Activated CD8-positive, alpha-beta memory T cell treated with anti-CD3 and anti-CD28 coated beads, Interleukin-2, amount 10 ng/mL, durations not matched to agents 7 days and 5 days (primary cell): ENCODE data around the gene SNRK. TPM values are rescaled to one million over a fixed set of nuclear protein-coding genes. Genes with fewer than 3 reads are reported as not detected.

Experiments
- ATAC-seq: fragments of 150-1000 bp; cut with Tn5 transposase; one replicate; pipeline ENCODE4 v1.10.0; 2021; ENCODE audit warnings: moderate library complexity
- CTCF ChIA-PET: fragments of 350-600 bp; sonication (Branson Sonifier 250); formaldehyde crosslinking; loops from one replicate; lab custom pipeline; 2021; ENCODE audit warnings: antibody characterized with exemption; lab: Charles Lee
- DNase-seq: peaks from one replicate; pipeline ENCODE4 v3.0.0-alpha.2; 2020
- H3K27ac Mint-ChIP-seq: one replicate; pipeline ENCODE4 v1.8.0; 2021; ENCODE audit warnings: mild to moderate bottlenecking, mixed read lengths
- H3K27me3 Mint-ChIP-seq: one replicate; pipeline ENCODE4 v1.8.0; 2021; ENCODE audit warnings: mixed read lengths
- H3K36me3 Mint-ChIP-seq: one replicate; pipeline ENCODE4 v1.8.0; 2021; ENCODE audit warnings: mild to moderate bottlenecking, mixed read lengths
- H3K4me1 Mint-ChIP-seq: one replicate; pipeline ENCODE4 v1.8.0; 2021; ENCODE audit warnings: mixed read lengths
- H3K4me3 Mint-ChIP-seq: one replicate; pipeline ENCODE4 v1.8.0; 2021; ENCODE audit warnings: mild to moderate bottlenecking, moderate library complexity, mixed read lengths
- H3K9me3 Mint-ChIP-seq: one replicate; pipeline ENCODE4 v1.8.0; 2022; ENCODE audit warnings: low read depth, mixed read lengths
- total RNA-seq, 2 experiments: library from RNA; stranded (reverse); gene quantifications; one replicate each; pipeline ENCODE4 v1.2.3, GENCODE V29; 2021

The SNRK gene
- total RNA-seq, 2 experiments from 2014 or later: 47.7 to 57.2 TPM

DNA sequence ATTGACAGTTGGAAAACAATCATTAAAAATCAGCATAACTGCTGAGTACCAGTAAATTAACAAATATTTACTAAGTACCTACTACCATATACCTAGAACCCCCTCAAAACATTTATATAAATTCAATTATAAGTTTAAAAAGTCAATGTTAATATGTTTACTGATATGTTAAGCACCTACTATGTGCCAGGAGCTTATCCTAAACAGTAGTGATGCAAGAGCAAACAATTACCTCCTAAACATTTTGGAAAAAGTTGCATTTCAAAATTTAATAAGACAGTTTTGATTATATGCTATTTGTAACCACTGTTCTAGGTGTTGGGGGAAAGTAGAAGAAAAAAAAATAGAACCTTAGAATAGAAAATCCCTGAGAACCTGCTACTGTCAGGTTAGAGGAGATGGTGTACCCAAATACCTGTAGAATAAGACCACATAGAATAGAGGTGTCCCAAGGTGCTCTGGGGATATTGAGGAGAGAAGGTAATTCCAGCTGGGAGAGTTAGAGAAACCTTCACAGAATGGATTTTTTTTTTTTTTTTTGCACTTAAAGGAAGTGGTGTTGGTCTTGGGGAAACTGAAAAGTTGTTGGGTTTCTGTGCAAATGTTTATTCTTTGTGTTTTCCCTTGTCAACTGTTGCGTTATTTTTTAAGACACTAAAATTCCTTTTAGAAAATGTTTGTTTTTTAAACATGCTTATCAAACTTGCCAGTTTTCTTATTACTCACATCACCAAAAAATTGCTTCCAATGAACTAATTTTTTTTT, 16.0 kb downstream of the SNRK start:
- Mint-ChIP-seq H3K4me3 (peak overlapping the region; percentile 29), H3K4me1 (peaks cover 57% of the 10 kb centered on the region), H3K36me3 (peaks cover 46% of the 10 kb centered on the region), H3K27ac (peak overlapping the region; percentile 71), H3K9me3 (no peaks in the 10 kb centered on the region), H3K27me3 (no peaks in the 10 kb centered on the region)
- ATAC-seq (peak; percentile 33), DNase-seq (no peak)
- CTCF ChIA-PET: interaction anchor here (3.7 kb wide), 1 partner anchor 12 kb away, joined by 21 read pairs; no protein-coding TSS in a partner anchor

DNA sequence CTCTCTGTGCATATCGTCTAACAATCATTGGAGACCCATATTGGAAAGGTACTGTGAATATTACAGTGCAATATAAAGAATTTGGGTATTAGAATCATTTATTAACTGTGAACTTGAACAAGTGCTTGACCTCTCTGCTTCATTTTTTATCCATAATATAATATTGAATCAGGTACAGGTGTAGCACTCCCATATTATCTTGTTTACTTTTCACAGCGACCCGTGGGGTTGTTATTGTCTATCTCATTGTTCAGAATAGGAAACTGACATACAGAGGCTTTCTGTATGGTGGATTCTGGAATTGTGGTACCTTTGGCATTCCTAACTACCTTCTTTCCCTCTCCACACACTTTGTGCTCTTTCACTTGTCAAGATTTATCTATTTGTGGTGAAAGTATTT, 17.8 kb downstream of the SNRK start:
- H3K27ac Mint-ChIP-seq: no peak overlapping the region
- ATAC-seq: no peak

DNA sequence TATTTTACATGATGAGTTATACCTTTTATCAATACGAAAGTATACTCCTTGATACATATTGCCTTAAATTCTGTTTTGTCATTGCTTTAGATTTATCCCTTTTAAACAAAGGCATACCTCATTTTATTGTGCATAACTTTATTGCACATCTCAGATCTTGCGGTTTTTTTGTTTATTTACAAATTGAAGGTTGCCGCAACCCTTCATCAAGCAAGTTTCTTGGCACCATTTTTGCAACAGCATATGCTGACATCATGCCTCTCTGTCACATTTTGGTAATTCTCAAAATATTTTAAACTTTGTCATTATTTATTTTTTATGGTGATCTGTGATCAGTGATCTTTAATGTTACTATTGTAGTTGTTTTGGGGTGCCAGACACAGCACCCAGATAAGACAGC, 20.9 kb downstream of the SNRK start:
- H3K4me3 Mint-ChIP-seq: no peak overlapping the region
- H3K4me1 Mint-ChIP-seq: peaks cover 60% of the 10 kb centered on the region
- no peaks in the 10 kb centered on the region for H3K27me3 Mint-ChIP-seq
- CTCF ChIA-PET: no interaction called here
- H3K36me3 Mint-ChIP-seq: peaks cover 78% of the 10 kb centered on the region
- H3K9me3 Mint-ChIP-seq: peaks cover 2% of the 10 kb centered on the region
- no peak for ATAC-seq
- DNase-seq: no peak
- H3K27ac Mint-ChIP-seq: no peak overlapping the region

More for the DNA sequence above, 17.8 kb downstream of the SNRK start:
- H3K4me1 Mint-ChIP-seq: peaks cover 58% of the 10 kb centered on the region
- DNase-seq: no peak
- peaks cover 55% of the 10 kb centered on the region for H3K36me3 Mint-ChIP-seq
- H3K4me3 Mint-ChIP-seq: no peak overlapping the region
- no peaks in the 10 kb centered on the region for H3K9me3 Mint-ChIP-seq
- CTCF ChIA-PET: no interaction called here
- no peaks in the 10 kb centered on the region for H3K27me3 Mint-ChIP-seq

DNA sequence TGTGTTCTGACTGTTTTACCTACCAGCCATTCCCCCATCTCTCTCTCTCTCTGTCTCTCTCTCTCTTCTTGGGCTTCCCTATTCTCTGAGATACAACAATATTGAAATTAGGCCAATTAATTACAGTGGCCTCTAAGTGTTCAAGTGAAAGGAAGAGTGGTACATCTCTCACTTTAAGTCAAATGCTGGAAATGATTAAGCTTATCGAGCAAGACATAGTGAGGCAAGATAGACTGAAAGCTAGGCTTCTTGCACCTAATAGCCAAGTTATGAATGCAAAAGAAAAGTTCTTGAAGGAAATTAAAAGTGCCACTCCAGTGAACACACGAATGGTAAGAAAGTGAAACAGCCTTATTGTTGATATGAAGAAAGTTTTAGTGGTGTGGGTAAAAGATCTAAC, 21.3 kb downstream of the SNRK start:
- ATAC-seq (no peak), DNase-seq (no peak)
- Mint-ChIP-seq H3K4me1 (peaks cover 56% of the 10 kb centered on the region), H3K4me3 (no peak overlapping the region), H3K27ac (no peak overlapping the region), H3K27me3 (no peaks in the 10 kb centered on the region), H3K36me3 (peaks cover 81% of the 10 kb centered on the region), H3K9me3 (peaks cover 2% of the 10 kb centered on the region)
- CTCF ChIA-PET: no interaction called here

DNA sequence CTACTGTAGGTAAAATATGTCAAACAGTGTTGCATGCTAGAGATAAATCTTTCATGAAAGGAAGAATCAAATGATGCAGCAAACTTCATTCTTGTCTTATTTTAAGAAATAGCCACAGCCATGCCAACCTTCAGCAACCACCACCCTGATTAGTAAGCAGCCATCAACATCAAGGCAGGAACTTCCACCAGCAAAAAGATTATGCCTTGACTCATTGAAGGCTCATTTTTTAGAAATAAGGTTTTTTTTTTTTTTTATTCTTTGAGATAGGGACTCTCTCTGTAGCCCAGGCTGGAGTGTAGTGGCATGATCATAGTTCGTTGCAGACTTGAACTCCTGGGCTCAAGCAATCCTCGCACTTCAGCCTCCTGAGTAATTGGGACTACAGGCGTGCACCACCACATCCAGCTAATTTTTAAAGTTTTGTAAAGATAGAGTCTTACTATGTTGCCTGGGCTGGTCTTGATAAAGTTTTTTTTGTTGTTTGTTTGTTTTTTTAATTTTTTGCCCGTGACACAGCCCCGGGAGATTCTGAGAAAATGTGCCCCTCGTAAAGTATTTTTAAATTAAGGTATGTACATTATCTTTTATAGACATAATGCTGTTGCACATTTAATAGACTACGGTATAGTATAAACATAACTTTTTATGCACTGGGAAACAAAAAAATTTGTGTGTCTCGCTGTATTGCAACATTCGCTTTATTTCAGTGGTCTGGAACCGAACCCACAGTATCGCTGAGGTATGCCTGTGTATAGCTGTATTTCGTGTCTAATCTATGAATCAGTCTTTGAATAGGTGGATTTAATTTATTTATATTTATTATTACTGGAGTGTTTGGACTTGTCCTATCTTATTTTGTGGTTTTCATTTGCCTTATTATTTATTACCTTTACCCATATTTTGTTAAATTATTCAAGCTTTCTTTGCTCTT, 23.3 kb downstream of the SNRK start:
- Mint-ChIP-seq H3K27ac (no peak overlapping the region), H3K4me1 (peaks cover 39% of the 10 kb centered on the region), H3K27me3 (no peaks in the 10 kb centered on the region), H3K4me3 (no peak overlapping the region), H3K9me3 (peaks cover 2% of the 10 kb centered on the region), H3K36me3 (peaks cover 73% of the 10 kb centered on the region)
- DNase-seq (no peak), ATAC-seq (no peak)
- CTCF ChIA-PET: no interaction called here

DNA sequence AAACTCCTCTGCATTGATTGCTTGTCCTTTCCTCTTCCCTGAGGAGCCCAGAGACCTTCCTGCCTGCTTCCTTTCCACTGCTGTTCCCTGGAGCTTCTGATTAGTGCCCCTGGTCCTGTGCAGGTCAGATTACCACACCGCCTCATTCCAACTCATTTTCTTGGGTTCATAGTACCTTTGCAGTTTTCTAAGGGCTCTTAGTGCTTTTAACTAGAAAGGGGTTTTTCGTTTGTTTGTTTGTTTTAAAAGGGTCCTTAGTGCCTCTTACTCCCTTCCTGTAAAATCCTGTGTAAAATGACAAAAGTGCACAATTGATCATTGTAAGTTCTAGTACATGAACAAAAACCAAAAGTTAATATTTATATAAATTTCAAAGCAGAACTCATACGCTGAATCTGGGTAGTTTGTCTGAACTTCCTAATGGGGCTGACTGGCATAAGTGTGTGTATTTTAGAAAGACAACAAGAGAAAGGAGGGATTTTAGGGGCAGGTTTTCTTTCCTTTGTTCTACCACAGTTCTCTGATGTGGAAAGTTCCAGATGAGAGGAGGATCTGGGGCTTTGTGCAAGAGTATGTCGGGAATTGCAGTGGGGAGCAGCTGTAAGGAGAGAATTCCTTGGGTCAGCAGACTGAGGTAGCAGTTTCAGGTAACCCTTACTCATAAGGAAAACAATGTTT, 30.6 kb downstream of the SNRK start:
- ATAC-seq (no peak), DNase-seq (no peak)
- Mint-ChIP-seq H3K4me3 (no peak overlapping the region), H3K9me3 (no peaks in the 10 kb centered on the region), H3K36me3 (peaks cover 50% of the 10 kb centered on the region), H3K27me3 (no peaks in the 10 kb centered on the region), H3K4me1 (peaks cover 19% of the 10 kb centered on the region), H3K27ac (peak overlapping the region; percentile 15)
- CTCF ChIA-PET: interaction anchor here (0.7 kb wide), 1 partner anchor 22 kb away, joined by 3 read pairs; no protein-coding TSS in a partner anchor

DNA sequence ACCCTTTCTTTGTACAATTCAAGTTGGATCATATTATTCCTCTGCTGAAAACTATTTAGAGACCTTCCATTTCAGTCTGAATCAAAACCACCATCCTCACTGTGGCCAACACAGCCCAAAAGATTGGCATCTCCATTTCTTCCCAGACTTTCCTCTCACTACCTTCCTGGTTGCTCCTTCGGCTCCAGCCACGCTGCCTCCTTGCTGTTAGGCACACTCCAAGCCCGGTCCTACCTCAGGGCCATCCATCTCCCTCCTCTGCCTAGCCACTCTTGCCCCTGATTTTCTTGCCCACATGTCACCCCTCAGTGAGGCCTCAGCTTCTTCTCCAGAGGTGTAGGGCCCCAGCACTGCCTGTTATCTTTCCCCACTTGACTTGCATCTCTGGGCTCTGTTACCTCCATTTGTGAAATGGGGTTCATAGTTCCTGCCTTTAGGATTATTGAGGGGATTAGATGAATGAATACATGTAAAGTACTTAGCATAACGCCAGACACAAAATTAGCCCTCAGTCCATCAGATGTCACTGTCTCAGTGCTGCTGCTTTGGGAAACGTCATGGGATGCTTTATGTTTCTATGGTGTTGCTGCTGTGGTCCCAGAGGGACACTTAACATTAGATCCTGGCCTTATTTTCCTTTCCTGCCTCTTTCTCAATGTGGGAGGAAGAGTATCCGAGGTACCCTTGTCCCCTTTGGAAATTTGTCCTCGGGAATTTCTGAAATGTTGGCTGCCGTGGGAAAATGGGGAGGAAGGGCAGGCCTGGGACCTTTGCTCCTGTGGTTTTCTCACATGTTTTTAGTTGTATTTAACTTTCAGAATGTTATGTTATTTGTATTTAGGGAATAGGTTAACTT, 31.3 kb downstream of the SNRK start:
- H3K36me3 Mint-ChIP-seq: peaks cover 49% of the 10 kb centered on the region
- H3K9me3 Mint-ChIP-seq: no peaks in the 10 kb centered on the region
- H3K4me3 Mint-ChIP-seq: no peak overlapping the region
- CTCF ChIA-PET: no interaction called here
- no peak for DNase-seq
- peaks cover 19% of the 10 kb centered on the region for H3K4me1 Mint-ChIP-seq
- peak overlapping the region; percentile 2 for H3K27ac Mint-ChIP-seq
- H3K27me3 Mint-ChIP-seq: no peaks in the 10 kb centered on the region
- ATAC-seq: no peak

DNA sequence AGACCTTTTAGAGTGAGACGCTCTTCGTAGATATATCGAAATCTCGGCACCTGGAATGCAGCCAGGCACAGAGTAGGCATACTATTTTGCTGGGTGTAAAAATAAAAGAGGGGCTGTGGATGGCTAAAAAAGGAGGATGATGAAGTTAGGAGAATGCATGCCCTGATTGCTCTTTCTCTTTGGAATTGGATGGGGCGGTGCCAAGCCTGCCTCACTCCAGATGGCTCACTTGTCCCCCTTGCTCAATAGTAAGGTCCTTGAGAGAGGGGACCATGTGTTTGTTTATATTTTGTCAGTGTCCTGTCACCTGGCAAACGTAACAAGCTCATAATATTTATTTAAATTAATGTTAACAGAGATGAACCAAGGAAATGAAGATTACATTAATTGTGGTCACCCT, 33.0 kb downstream of the SNRK start:
- DNase-seq (no peak), ATAC-seq (no peak)
- H3K9me3 Mint-ChIP-seq: no peaks in the 10 kb centered on the region
- no peak overlapping the region for H3K27ac Mint-ChIP-seq
- CTCF ChIA-PET: no interaction called here
- peaks cover 22% of the 10 kb centered on the region for H3K4me1 Mint-ChIP-seq
- peaks cover 54% of the 10 kb centered on the region for H3K36me3 Mint-ChIP-seq
- no peaks in the 10 kb centered on the region for H3K27me3 Mint-ChIP-seq
- H3K4me3 Mint-ChIP-seq: no peak overlapping the region

DNA sequence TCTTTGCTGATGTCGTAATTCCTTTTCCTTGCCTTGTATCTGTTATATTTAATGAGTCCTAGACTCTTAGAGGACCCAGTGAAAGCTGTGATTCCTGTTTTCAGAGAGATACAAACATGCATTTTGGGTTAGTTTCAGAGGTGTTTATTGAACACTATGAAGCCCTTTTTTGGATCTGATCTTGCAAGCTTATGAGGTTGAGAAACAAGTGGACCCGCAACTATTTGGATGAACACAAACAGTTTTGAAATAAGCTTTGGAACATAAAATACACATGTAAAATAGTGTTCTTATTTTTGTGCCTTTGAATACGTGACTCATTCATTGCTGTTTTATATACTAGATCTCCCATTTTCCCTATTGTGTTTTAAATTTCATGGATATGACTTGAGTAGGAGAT, 33.5 kb downstream of the SNRK start:
- ATAC-seq (no peak), DNase-seq (no peak)
- CTCF ChIA-PET: interaction anchor here (1.2 to 1.3 kb wide), 2 partner anchors 27 to 35 kb away, joined by 3 read pairs; no protein-coding TSS in a partner anchor
- no peak overlapping the region for H3K4me3 Mint-ChIP-seq
- no peak overlapping the region for H3K27ac Mint-ChIP-seq
- peaks cover 54% of the 10 kb centered on the region for H3K36me3 Mint-ChIP-seq
- H3K27me3 Mint-ChIP-seq: no peaks in the 10 kb centered on the region
- H3K9me3 Mint-ChIP-seq: no peaks in the 10 kb centered on the region
- peaks cover 23% of the 10 kb centered on the region for H3K4me1 Mint-ChIP-seq

DNA sequence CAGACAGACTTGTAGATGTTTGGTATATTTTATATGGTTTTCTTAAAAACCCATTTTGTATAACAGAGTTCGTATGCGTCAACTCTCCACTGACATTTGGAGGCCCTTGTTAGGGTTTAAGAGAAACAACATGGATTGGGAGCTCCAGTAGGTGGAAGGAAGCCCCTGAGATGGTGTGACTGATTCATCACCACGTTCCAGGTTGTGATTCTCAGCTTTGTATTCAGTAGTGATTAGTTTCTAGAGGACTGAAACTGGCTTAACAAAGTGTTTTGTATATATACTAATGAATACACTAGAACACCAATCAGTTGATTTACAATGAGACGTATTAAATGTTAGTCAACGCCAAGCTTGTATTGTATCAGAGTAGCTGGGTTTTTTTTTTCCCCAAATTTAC, 33.9 kb downstream of the SNRK start:
- H3K9me3 Mint-ChIP-seq: no peaks in the 10 kb centered on the region
- H3K27ac Mint-ChIP-seq: no peak overlapping the region
- no peaks in the 10 kb centered on the region for H3K27me3 Mint-ChIP-seq
- H3K36me3 Mint-ChIP-seq: peaks cover 54% of the 10 kb centered on the region
- peaks cover 26% of the 10 kb centered on the region for H3K4me1 Mint-ChIP-seq
- no peak overlapping the region for H3K4me3 Mint-ChIP-seq
- DNase-seq (no peak), ATAC-seq (no peak)
- CTCF ChIA-PET: interaction anchor here (1.2 to 1.3 kb wide), 3 partner anchors 13 to 36 kb away, joined by 3 to 4 read pairs (median 3); no protein-coding TSS in a partner anchor

DNA sequence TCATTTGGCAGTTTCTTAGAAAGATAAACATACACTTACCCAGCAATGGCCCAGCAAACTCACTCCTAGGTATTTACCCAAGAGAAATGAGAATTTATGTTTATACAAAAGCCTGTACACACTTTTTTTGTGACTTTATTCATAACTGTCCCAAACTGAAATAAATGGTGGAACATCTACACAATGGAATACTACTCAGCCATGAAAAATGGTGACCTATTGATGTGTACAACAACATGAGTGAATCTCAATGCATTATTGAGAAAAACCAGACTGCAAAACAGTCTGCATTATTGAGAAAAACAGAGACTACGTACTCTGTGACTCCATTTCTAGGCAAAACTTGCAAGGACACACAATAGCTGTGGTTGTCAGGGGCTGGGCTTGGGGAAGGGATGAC, 37.2 kb downstream of the SNRK start:
- peaks cover 52% of the 10 kb centered on the region for H3K36me3 Mint-ChIP-seq
- DNase-seq: no peak
- peaks cover under 1% of the 10 kb centered on the region for H3K9me3 Mint-ChIP-seq
- ATAC-seq: no peak
- CTCF ChIA-PET: no interaction called here
- peaks cover 43% of the 10 kb centered on the region for H3K4me1 Mint-ChIP-seq
- no peak overlapping the region for H3K27ac Mint-ChIP-seq
- no peaks in the 10 kb centered on the region for H3K27me3 Mint-ChIP-seq
- no peak overlapping the region for H3K4me3 Mint-ChIP-seq

DNA sequence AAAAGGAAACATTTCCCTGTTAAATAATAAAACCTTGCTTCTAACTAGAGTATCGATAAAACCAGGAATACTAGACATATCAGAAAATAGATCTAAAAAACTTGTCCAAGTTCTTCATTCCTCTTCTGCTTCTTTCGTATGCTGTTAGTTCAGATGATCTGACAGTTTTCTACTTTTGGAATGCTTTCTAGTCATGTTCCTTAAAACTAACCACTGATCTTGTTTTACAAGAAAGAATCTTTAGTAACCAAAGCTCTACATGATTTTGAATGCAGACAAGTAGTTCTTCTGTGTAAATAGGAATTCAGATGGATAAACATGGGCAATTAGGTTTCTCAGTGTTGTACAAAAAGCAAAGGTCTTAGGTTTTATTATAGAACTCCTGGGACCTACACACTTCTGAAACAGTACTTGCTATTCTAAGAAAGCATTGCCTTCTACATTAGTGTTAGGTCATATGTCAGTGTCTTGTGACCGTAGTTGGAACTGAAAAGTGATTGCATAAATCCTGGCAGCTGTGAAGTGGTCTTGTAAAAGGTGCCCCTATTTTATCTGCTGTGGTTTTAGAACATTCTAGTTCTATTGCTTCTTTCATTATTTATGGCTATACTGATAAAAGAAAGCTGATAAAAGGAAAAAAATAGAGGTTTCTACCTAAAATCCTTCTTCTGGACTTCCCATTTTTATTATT, 40.7 kb downstream of the SNRK start:
- Mint-ChIP-seq H3K4me3 (no peak overlapping the region), H3K27ac (peak overlapping the region; percentile 7), H3K9me3 (peaks cover 2% of the 10 kb centered on the region), H3K36me3 (peaks cover 53% of the 10 kb centered on the region), H3K27me3 (no peaks in the 10 kb centered on the region), H3K4me1 (peaks cover 37% of the 10 kb centered on the region)
- CTCF ChIA-PET: interaction anchor here (1.1 kb wide), 1 partner anchor 9 kb away, joined by 3 read pairs; no protein-coding TSS in a partner anchor
- DNase-seq: no peak
- ATAC-seq: no peak
